Hepatocyte (in vitro differentiated cells): ENCODE measurements around the gene CSNK1G1. TPM values are rescaled to one million over a fixed set of nuclear protein-coding genes. Genes with fewer than 3 reads are reported as not detected.

Experiments used
- DNase-seq: peaks from one replicate; pipeline ENCODE4 v3.0.0-alpha.2; 2016; ENCODE audit warnings: low spot score
- H2AFZ ChIP-seq: fragments of 200-600 bp; sonication (generic); 2 replicates; pipeline ENCODE4 v1.6.0; 2016; ENCODE audit warnings: antibody characterized with exemption, mild to moderate bottlenecking
- H3K27ac ChIP-seq: fragments of 200-600 bp; sonication (generic); 2 replicates; pipeline ENCODE4 v1.5.1; 2016; ENCODE audit warnings: mild to moderate bottlenecking
- H3K27me3 ChIP-seq: fragments of 200-600 bp; sonication (generic); 2 replicates; pipeline ENCODE4 v1.6.1; 2016
- H3K36me3 ChIP-seq: fragments of 200-600 bp; sonication (generic); replicated peaks from 2 replicates; pipeline ENCODE4 v1.5.1; 2016; ENCODE audit warnings: low read depth; ENCODE audit not compliant: insufficient read depth
- H3K4me1 ChIP-seq: fragments of 200-600 bp; sonication (generic); 2 replicates; pipeline ENCODE4 v1.5.1; 2016; ENCODE audit warnings: mild to moderate bottlenecking, moderate library complexity; ENCODE audit not compliant: insufficient read depth
- H3K4me2 ChIP-seq: fragments of 200-600 bp; sonication (generic); 2 replicates; pipeline ENCODE4 v1.6.0; 2016
- H3K4me3 ChIP-seq: fragments of 200-600 bp; sonication (generic); 2 replicates; pipeline ENCODE4 v1.5.1; 2016; ENCODE audit warnings: mild to moderate bottlenecking
- H3K79me2 ChIP-seq: fragments of 200-600 bp; sonication (generic); 2 replicates; pipeline ENCODE4 v1.6.0; 2017; ENCODE audit warnings: mild to moderate bottlenecking
- H3K9me2 ChIP-seq: fragments of 200-600 bp; sonication (generic); replicated peaks from 2 replicates; pipeline ENCODE4 v1.6.0; 2017; ENCODE audit warnings: mild to moderate bottlenecking; ENCODE audit not compliant: insufficient read depth
- H3K9me3 ChIP-seq: fragments of 200-600 bp; sonication (generic); 2 replicates; pipeline ENCODE4 v1.5.1; 2016; ENCODE audit warnings: low read depth, mild to moderate bottlenecking
- H4K20me1 ChIP-seq: fragments of 200-600 bp; sonication (generic); 2 replicates; pipeline ENCODE4 v1.6.0; 2016; ENCODE audit warnings: mild to moderate bottlenecking; ENCODE audit not compliant: insufficient read depth, poor library complexity, severe bottlenecking
- EZH2 ChIP-seq: fragments of 200-600 bp; sonication (generic); IDR thresholded peaks from 2 replicates; pipeline ENCODE4 v1.6.1; 2016; ENCODE audit warnings: antibody characterized with exemption, mild to moderate bottlenecking, borderline replicate concordance
- EZH2phosphoT487 ChIP-seq: fragments of 200-600 bp; sonication (generic); IDR thresholded peaks from one replicate; pipeline ENCODE4 v1.6.1; 2018; ENCODE audit warnings: antibody characterized with exemption, mild to moderate bottlenecking, low read depth, moderate library complexity; ENCODE audit not compliant: unreplicated experiment, severe bottlenecking
- WGBS: methylation state at CpG from one replicate; pipeline ENCODE4 v1.1.6; 2016; ENCODE audit warnings: low lambda C conversion rate; ENCODE audit errors: missing lambda C conversion rate; 5-methylcytosine and 5-hydroxymethylcytosine counted together
- polyA plus RNA-seq: library from polyadenylated mRNA; unstranded; fragments of >200 nt; fragmentation: Nextera tagmentation; extraction: Ambion mirVana; gene quantifications from 2 replicates; pipeline ENCODE4 v1.2.1, GENCODE V29; 2016
- total RNA-seq: library from RNA; depleted of rRNA; stranded (reverse); fragments of >200 nt; gene quantifications from 2 replicates; pipeline ENCODE4 v1.2.3, GENCODE V29; 2014
- TF ChIP-seq, protein P1 (sequence below): fragments of 200-600 bp; sonication (generic); IDR thresholded peaks from 2 replicates; pipeline ENCODE4 v1.5.1; 2016; ENCODE audit warnings: antibody characterized with exemption, mild to moderate bottlenecking; ENCODE audit not compliant: poor library complexity

CSNK1G1 gene
- total RNA-seq (16.2 and 18.1 TPM in 2 replicates), polyA plus RNA-seq (7.7 and 8.5 TPM in 2 replicates)

DNA sequence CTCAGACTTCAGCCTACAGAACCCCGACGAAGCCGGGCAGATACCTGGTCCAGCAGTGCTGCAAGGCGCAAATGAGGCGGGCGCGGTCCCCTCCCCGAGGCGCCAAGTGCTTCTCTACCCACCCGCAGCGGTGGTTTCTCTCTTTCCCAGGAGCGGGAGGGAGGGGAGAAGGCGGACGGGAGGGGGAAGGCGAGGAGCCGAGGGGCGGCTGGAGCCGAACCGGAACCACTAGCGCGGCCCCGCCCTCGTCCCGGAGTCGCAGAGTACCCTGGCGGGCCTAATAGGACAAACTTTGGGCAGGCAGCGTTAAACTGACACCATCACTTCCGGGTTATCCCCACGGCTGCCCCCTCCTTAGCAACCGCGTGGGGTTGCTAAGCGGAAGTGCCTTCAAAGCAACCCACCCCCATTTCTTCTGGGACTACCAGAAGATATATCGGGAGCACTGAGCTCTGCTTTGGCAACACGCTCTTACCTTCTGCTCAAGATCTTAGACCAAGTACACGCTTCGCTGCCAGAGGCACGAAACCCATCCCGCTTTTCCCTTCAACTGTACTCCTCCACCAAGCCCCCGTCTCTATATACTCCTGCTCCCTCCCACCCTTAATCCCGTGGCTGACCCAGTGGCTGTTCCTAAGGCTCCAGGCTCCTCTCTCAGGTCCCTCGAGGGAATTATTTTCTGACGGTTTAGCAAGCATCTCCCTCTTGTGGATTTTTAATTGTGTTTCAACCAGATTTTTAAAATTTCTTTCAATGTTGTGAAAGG, at the start of gene CSNK1G1:
Gene CSNK1G1 (minus strand): TSS at position 230 of the 766 bp plus-strand sequence. CDS start 55,674 bp downstream, outside the sequence.
- peak within 1 kb of the TSS; percentile 73 for H2AFZ ChIP-seq
- H3K36me3 ChIP-seq, result no peaks in the 10 kb centered on the region
- no peaks in the 10 kb centered on the region for H3K27me3 ChIP-seq
- 2% methylated on average over 27 of the region's 42 CpGs for WGBS
- TF ChIP-seq, protein P1, sequence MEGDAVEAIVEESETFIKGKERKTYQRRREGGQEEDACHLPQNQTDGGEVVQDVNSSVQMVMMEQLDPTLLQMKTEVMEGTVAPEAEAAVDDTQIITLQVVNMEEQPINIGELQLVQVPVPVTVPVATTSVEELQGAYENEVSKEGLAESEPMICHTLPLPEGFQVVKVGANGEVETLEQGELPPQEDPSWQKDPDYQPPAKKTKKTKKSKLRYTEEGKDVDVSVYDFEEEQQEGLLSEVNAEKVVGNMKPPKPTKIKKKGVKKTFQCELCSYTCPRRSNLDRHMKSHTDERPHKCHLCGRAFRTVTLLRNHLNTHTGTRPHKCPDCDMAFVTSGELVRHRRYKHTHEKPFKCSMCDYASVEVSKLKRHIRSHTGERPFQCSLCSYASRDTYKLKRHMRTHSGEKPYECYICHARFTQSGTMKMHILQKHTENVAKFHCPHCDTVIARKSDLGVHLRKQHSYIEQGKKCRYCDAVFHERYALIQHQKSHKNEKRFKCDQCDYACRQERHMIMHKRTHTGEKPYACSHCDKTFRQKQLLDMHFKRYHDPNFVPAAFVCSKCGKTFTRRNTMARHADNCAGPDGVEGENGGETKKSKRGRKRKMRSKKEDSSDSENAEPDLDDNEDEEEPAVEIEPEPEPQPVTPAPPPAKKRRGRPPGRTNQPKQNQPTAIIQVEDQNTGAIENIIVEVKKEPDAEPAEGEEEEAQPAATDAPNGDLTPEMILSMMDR, result peak; percentile 60
- TF ChIP-seq EZH2 (no peak), EZH2phosphoT487 (no peak)
- peak within 1 kb of the TSS; percentile 97 for H3K4me2 ChIP-seq
- no peaks in the 10 kb centered on the region for H3K9me2 ChIP-seq
- peaks cover 44% of the 10 kb centered on the region for H3K79me2 ChIP-seq
- H4K20me1 ChIP-seq, result peaks cover 3% of the 10 kb centered on the region
- H3K27ac ChIP-seq, result peak within 1 kb of the TSS; percentile 93
- H3K4me1 ChIP-seq, result peaks cover 5% of the 10 kb centered on the region
- no peaks in the 10 kb centered on the region for H3K9me3 ChIP-seq
- H3K4me3 ChIP-seq, result peak within 1 kb of the TSS; percentile 99
- peak; percentile 98 for DNase-seq

DNA sequence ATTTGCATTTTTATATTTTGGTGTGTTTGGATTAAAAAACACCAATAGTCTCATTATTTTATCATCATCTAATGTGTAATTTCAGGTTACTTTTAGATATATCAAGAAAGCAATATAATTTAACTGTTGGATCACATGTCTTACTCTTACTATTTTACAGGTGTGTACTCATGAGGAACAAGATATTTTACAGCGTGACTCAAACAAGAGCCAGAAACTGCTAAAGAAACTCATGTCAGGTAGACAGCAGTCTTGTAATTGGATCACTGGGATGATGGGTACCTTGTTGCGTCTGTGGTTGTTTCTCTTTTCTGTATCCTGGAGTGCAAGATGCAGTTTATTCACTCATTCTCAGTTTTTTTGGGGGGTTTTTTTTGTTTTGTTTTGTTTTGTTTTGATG, 44.6 kb upstream of the CSNK1G1 start:
- no peaks in the 10 kb centered on the region for H3K27me3 ChIP-seq
- TF ChIP-seq, protein P1, result no peak
- TF ChIP-seq EZH2phosphoT487, result no peak
- TF ChIP-seq EZH2, result no peak
- no peak overlapping the region for H3K4me2 ChIP-seq
- H3K4me1 ChIP-seq, result no peaks in the 10 kb centered on the region
- H4K20me1 ChIP-seq, result no peaks in the 10 kb centered on the region
- no peaks in the 10 kb centered on the region for H3K36me3 ChIP-seq
- H3K79me2 ChIP-seq, result no peaks in the 10 kb centered on the region
- no peak overlapping the region for H2AFZ ChIP-seq
- no peak overlapping the region for H3K27ac ChIP-seq
- no peak overlapping the region for H3K4me3 ChIP-seq
- H3K9me2 ChIP-seq, result no peaks in the 10 kb centered on the region
- WGBS, result 96% methylated on average over 2 of the region's 2 CpGs
- no peak for DNase-seq
- no peaks in the 10 kb centered on the region for H3K9me3 ChIP-seq

DNA sequence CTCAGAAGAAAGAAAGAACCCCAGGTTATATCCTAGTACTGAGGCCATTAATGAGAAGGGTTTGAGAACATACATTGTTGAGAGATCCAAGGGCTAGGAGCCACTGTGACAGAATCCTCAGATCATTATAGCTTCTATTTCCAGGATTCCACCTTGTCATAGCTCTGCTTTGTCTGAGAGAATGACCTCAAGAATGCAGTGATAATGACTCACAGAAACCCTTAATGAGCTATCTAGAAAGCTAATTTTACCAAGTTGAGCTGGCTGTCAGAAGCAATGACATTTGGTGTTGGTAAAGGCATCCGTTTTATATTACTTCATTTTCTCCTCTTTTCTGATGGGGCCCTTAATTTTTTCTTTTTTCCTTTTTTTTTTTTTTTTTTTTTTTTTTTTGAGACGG, 42.6 kb upstream of the CSNK1G1 start:
- Histone ChIP-seq H3K27ac (no peak overlapping the region), H3K4me2 (no peak overlapping the region), H2AFZ (no peak overlapping the region), H3K79me2 (no peaks in the 10 kb centered on the region), H3K4me1 (no peaks in the 10 kb centered on the region), H3K36me3 (no peaks in the 10 kb centered on the region), H3K9me2 (no peaks in the 10 kb centered on the region), H3K9me3 (no peaks in the 10 kb centered on the region), H3K4me3 (no peak overlapping the region), H4K20me1 (no peaks in the 10 kb centered on the region), H3K27me3 (no peaks in the 10 kb centered on the region)
- no peak for TF ChIP-seq EZH2
- TF ChIP-seq EZH2phosphoT487, result no peak
- TF ChIP-seq, protein P1, result no peak
- WGBS, result 100% methylated on average over 1 of the region's 2 CpGs
- DNase-seq, result no peak
